Smooth muscle cell of the umbilical artery (primary cell): Measurements from ENCODE around the gene FEV. TPM values are rescaled to one million over a fixed set of nuclear protein-coding genes. Genes with fewer than 3 reads are reported as not detected.

ENCODE experiments used
- total RNA-seq: library from RNA; depleted of rRNA; stranded (reverse); fragments of >200 nt; gene quantifications from 2 replicates; pipeline ENCODE4 v1.2.3, GENCODE V29; 2014

The FEV gene
- total RNA-seq = not detected in 2 replicates

GRCh38 chr2:218985021-218985324 lies at the start of gene FEV:
Gene FEV, minus strand, starts transcription at chr2:218985184. Its CDS starts 109 bp downstream, at chr2:218985075.

GRCh38 chr2:218993345-218994315 lies 8.6 kb upstream of the FEV start, which contains the start of gene CRYBA2:
Gene CRYBA2, minus strand, starts transcription at chr2:218993422. Its CDS starts 246 bp downstream, at chr2:218993176.

GRCh38 chr2:218959141-218959731 lies 25.7 kb downstream of the FEV start, which contains the start of gene CDK5R2:
Gene CDK5R2, plus strand, starts transcription at chr2:218959666. Its CDS starts 155 bp downstream, at chr2:218959821.

Other genes starting within 250 kb of the FEV start
- 1.4 and 8.0 TPM in 2 replicates for gene CYP27A1, start 203.0 kb downstream of the FEV start, total RNA-seq
- gene PRKAG3, start 153.4 kb downstream of the FEV start, total RNA-seq = not detected in 2 replicates
- not detected in 2 replicates for gene WNT6, start 125.4 kb downstream of the FEV start, total RNA-seq
- gene WNT10A, start 104.3 kb downstream of the FEV start, total RNA-seq = not detected in 2 replicates
- 0.05 TPM in 1 of 2 replicates, not detected in the other for gene CDK5R2, start 25.5 kb downstream of the FEV start, total RNA-seq
- gene CRYBA2, start 8.2 kb upstream of the FEV start, total RNA-seq = not detected in 2 replicates
- gene CFAP65, start 56.3 kb upstream of the FEV start, total RNA-seq = not detected in 2 replicates
- gene IHH, start 75.7 kb upstream of the FEV start, total RNA-seq = not detected in 2 replicates
- gene NHEJ1, start 175.6 kb upstream of the FEV start, total RNA-seq = 11.3 and 15.8 TPM in 2 replicates
- 0.89 and 2.8 TPM in 2 replicates for gene SLC23A3, start 184.8 kb upstream of the FEV start, total RNA-seq
- gene CNPPD1, start 191.7 kb upstream of the FEV start, total RNA-seq = 20.5 and 22.7 TPM in 2 replicates
- 55.4 and 60.6 TPM in 2 replicates for gene RETREG2, start 193.1 kb upstream of the FEV start, total RNA-seq
- 11.0 and 16.0 TPM in 2 replicates for gene ZFAND2B, start 221.6 kb upstream of the FEV start, total RNA-seq
- gene ABCB6, start 233.8 kb upstream of the FEV start, total RNA-seq = 28.1 and 52.0 TPM in 2 replicates
- gene ATG9A, start 244.5 kb upstream of the FEV start, total RNA-seq = 31.8 and 40.6 TPM in 2 replicates
- 35.3 and 38.6 TPM in 2 replicates for gene ANKZF1, start 244.6 kb upstream of the FEV start, total RNA-seq